SK-N-SH treated with all-trans-retinoic acid at 6 μM for 48 hours (cell line): Measurements from ENCODE around the gene USH2A.

Experiments used
- BACH2 ChIP-seq: fragments of 250-450 bp; sonication (Bioruptor Pico); IDR thresholded peaks from 2 replicates; pipeline ENCODE4 v1.9.0; 2021; ENCODE audit warnings: mild to moderate bottlenecking, borderline replicate concordance
- CREB5 ChIP-seq: fragments of 250-450 bp; sonication (Bioruptor Pico); IDR thresholded peaks from 2 replicates; pipeline ENCODE4 v1.5.1; 2020; ENCODE audit warnings: low read depth, mild to moderate bottlenecking, moderate library complexity
- OSR1 ChIP-seq: fragments of 250-450 bp; sonication (Bioruptor Pico); IDR thresholded peaks from 2 replicates; pipeline ENCODE4 v1.8.0; 2022; ENCODE audit warnings: moderate library complexity, mild to moderate bottlenecking, inconsistent platforms
- POU6F1 ChIP-seq: fragments of 250-450 bp; sonication (Bioruptor Pico); IDR thresholded peaks from 2 replicates; pipeline ENCODE4 v1.8.0; 2021; ENCODE audit warnings: low read depth, mild to moderate bottlenecking, moderate library complexity, borderline replicate concordance
- PPARA ChIP-seq: fragments of 250-450 bp; sonication (Bioruptor Pico); IDR thresholded peaks from 2 replicates; pipeline ENCODE4 v1.5.0; 2020; ENCODE audit warnings: mild to moderate bottlenecking, borderline replicate concordance
- RARB ChIP-seq: fragments of 250-450 bp; sonication (Bioruptor Pico); IDR thresholded peaks from 2 replicates; pipeline ENCODE4 v1.8.0; 2021; ENCODE audit warnings: mild to moderate bottlenecking, moderate library complexity
- TSHZ2 ChIP-seq: fragments of 250-450 bp; sonication (Bioruptor Pico); IDR thresholded peaks from 2 replicates; pipeline ENCODE4 v1.5.0; 2020; ENCODE audit warnings: mild to moderate bottlenecking, moderate library complexity
- ZFP30 ChIP-seq: fragments of 450-650 bp; formaldehyde crosslinking; IDR thresholded peaks from 2 replicates; pipeline ENCODE4 v1.5.0; 2022; ENCODE audit warnings: mild to moderate bottlenecking, moderate library complexity
- ZNF70 ChIP-seq: fragments of 450-650 bp; formaldehyde crosslinking; IDR thresholded peaks from 2 replicates; pipeline ENCODE4 v1.5.0; 2020; ENCODE audit warnings: mild to moderate bottlenecking, moderate library complexity

- TF ChIP-seq POU6F1 (CRISPR knock-in tag) (no peak), ZNF70 (no peak), PPARA (CRISPR knock-in tag) (no peak), ZFP30 (CRISPR knock-in tag) (no peak), TSHZ2 (no peak), OSR1 (no peak), RARB (CRISPR knock-in tag) (no peak), CREB5 (CRISPR knock-in tag) (no peak), BACH2 (CRISPR knock-in tag) (no peak)
These were observed 841.4 kb downstream of the USH2A start for GRCh38 chr1:215581896-215582295.
